H1 (cell line): ENCODE measurements around the gene MED10. TPM values are rescaled to one million over a fixed set of nuclear protein-coding genes. Genes with fewer than 3 reads are reported as not detected.

ENCODE experiments used
- CTCF ChIA-PET: fragments of 300-600 bp; sonication (Branson Sonifier 250); formaldehyde crosslinking; loops from one replicate; lab custom pipeline; 2021; ENCODE audit not compliant: partially characterized antibody; lab: Charles Lee
- POLR2A ChIA-PET: fragments of 300-600 bp; sonication (Branson Sonifier 250); formaldehyde crosslinking; loops from one replicate; lab custom pipeline; 2021; ENCODE audit warnings: inconsistent platforms; ENCODE audit not compliant: partially characterized antibody; lab: Charles Lee
- DNase-seq, 2 experiments: peaks; one replicate each; pipeline versions ENCODE4 v3.0.0 to v3.0.0-alpha.2; 2010 to 2022; ENCODE audit warnings: low spot score in 2 of 2, low read depth in 1 of 2, mixed read lengths in 1 of 2
- FAIRE-seq: peaks from 2 replicates; lab custom pipeline; 2011; peaks lifted over from hg19 to GRCh38; lab: Jason Lieb, UNC
- H2AFZ ChIP-seq: 2 replicates; pipeline ENCODE4 v1.8.1; 2012; ENCODE audit warnings: low read length, inconsistent platforms
- H2AK5ac ChIP-seq: 2 replicates; pipeline ENCODE4 v1.6.1; 2013; ENCODE audit warnings: low read depth, low read length
- H2BK120ac ChIP-seq: replicated peaks from 2 replicates; pipeline ENCODE3; 2013; ENCODE audit warnings: low read depth, low read length, inconsistent platforms
- H2BK12ac ChIP-seq: 2 replicates; pipeline ENCODE4 v1.6.1; 2013; ENCODE audit warnings: low read depth, low read length
- H2BK15ac ChIP-seq: 2 replicates; pipeline ENCODE4 v1.6.1; 2013; ENCODE audit warnings: low read length
- H2BK20ac ChIP-seq: 2 replicates; pipeline ENCODE4 v1.6.1; 2013; ENCODE audit warnings: low read length
- H2BK5ac ChIP-seq: 2 replicates; pipeline ENCODE4 v1.6.1; 2013; ENCODE audit warnings: low read depth, low read length
- H3K14ac ChIP-seq: 2 replicates; pipeline ENCODE4 v1.6.1; 2013; ENCODE audit warnings: inconsistent platforms; ENCODE audit not compliant: insufficient read length
- H3K18ac ChIP-seq: 2 replicates; pipeline ENCODE4 v1.6.1; 2013; ENCODE audit warnings: low read length; ENCODE audit errors: extremely low read depth
- H3K23ac ChIP-seq: 2 replicates; pipeline ENCODE4 v1.6.1; 2013; ENCODE audit warnings: inconsistent platforms; ENCODE audit not compliant: insufficient read length
- H3K23me2 ChIP-seq: 2 replicates; pipeline ENCODE4 v1.6.1; 2013; ENCODE audit warnings: low read depth, low read length
- H3K27ac ChIP-seq: 2 replicates; pipeline ENCODE4 v1.6.1; 2011; ENCODE audit warnings: low read depth, low read length, inconsistent platforms
- H3K27me3 ChIP-seq, 4 experiments: replicated peaks in 1 of 4; 1 replicate in 1 of 4; 2 replicates in 3 of 4; pipeline versions ENCODE4 v1.6.1 to v1.8.1; 2011 to 2013; ENCODE audit warnings: low read length in 3 of 4, mild to moderate bottlenecking in 3 of 4, inconsistent platforms in 2 of 4, mixed read lengths in 2 of 4, moderate library complexity in 1 of 4; ENCODE audit not compliant: control insufficient read depth in 3 of 4, insufficient read depth in 3 of 4; ENCODE audit errors: extremely low read depth in 1 of 4
- H3K36me3 ChIP-seq, 4 experiments: 2 replicates each; pipeline versions ENCODE4 v1.6.1 to v1.8.1; 2011 to 2013; ENCODE audit warnings: mild to moderate bottlenecking in 4 of 4, low read length in 3 of 4, moderate library complexity in 2 of 4, control low read depth in 1 of 4, inconsistent platforms in 1 of 4; ENCODE audit not compliant: insufficient read depth in 4 of 4, control insufficient read depth in 2 of 4
- H3K4ac ChIP-seq: replicated peaks from 2 replicates; pipeline ENCODE3; 2013; ENCODE audit warnings: low read length, low read depth, mixed read lengths, inconsistent platforms; ENCODE audit not compliant: insufficient read length
- H3K4me1 ChIP-seq, 4 experiments: replicated peaks in 1 of 4; 1 replicate in 1 of 4; 2 replicates in 3 of 4; pipeline versions ENCODE4 v1.6.1 to v1.8.1; 2011 to 2013; ENCODE audit warnings: low read length in 3 of 4, inconsistent platforms in 2 of 4, mixed read lengths in 1 of 4; ENCODE audit not compliant: insufficient read depth in 4 of 4, control insufficient read depth in 3 of 4
- H3K4me2 ChIP-seq, 2 experiments: 2 replicates each; pipeline versions ENCODE4 v1.6.1 to v1.8.1; 2011 to 2013; ENCODE audit warnings: low read depth in 2 of 2, low read length in 2 of 2, control low read depth in 1 of 2, inconsistent platforms in 1 of 2, mild to moderate bottlenecking in 1 of 2; ENCODE audit not compliant: insufficient read depth in 1 of 2
- H3K4me3 ChIP-seq, 4 experiments: fragments of 200-600, 300-600 bp in 1 of 4; sonication (generic), shearing (Covaris generic), sonication (Bioruptor Twin) in 1 of 4; 2 replicates each; pipeline versions ENCODE4 v1.5.1 to v1.8.1; 2011 to 2016; ENCODE audit warnings: low read length in 4 of 4, low read depth in 3 of 4, control low read depth in 2 of 4, inconsistent platforms in 2 of 4, mild to moderate bottlenecking in 2 of 4, mixed read lengths in 1 of 4, moderate library complexity in 1 of 4; ENCODE audit not compliant: insufficient read depth in 2 of 4; ENCODE audit errors: extremely low read depth in 1 of 4
- H3K56ac ChIP-seq: replicated peaks from 2 replicates; pipeline ENCODE3; 2013; ENCODE audit warnings: low read depth, mild to moderate bottlenecking, mixed read lengths, low read length, inconsistent platforms; ENCODE audit not compliant: insufficient read length
- H3K79me1 ChIP-seq: 2 replicates; pipeline ENCODE4 v1.6.1; 2013; ENCODE audit warnings: low read depth, low read length, control low read depth
- H3K79me2 ChIP-seq, 2 experiments: 2 replicates each; pipeline versions ENCODE4 v1.6.1 to v1.8.1; 2012 to 2013; ENCODE audit warnings: low read length in 2 of 2, mild to moderate bottlenecking in 2 of 2, inconsistent platforms in 1 of 2; ENCODE audit not compliant: insufficient read depth in 2 of 2, control insufficient read depth in 1 of 2
- H3K9ac ChIP-seq, 4 experiments: replicated peaks in 1 of 4; 1 replicate in 1 of 4; 2 replicates in 3 of 4; pipeline versions ENCODE4 v1.6.1 to v1.8.1; 2011 to 2013; ENCODE audit warnings: low read depth in 3 of 4, low read length in 3 of 4, control low read depth in 2 of 4, mild to moderate bottlenecking in 2 of 4, moderate library complexity in 2 of 4, inconsistent platforms in 1 of 4; ENCODE audit errors: extremely low read depth in 1 of 4
- H3K9me3 ChIP-seq, 2 experiments: 2 replicates each; pipeline versions ENCODE4 v1.6.1 to v1.8.1; 2012 to 2013; ENCODE audit warnings: mild to moderate bottlenecking in 2 of 2, moderate library complexity in 2 of 2, control low read depth in 1 of 2, inconsistent platforms in 1 of 2, low read depth in 1 of 2, low read length in 1 of 2, mixed read lengths in 1 of 2; ENCODE audit not compliant: insufficient read depth in 2 of 2
- H4K20me1 ChIP-seq, 2 experiments: replicated peaks in 1 of 2; 2 replicates each; pipeline versions ENCODE3 to v1.8.1; 2011 to 2013; ENCODE audit warnings: inconsistent platforms in 2 of 2, low read length in 2 of 2, mild to moderate bottlenecking in 1 of 2; ENCODE audit not compliant: insufficient read depth in 2 of 2, control insufficient read depth in 1 of 2
- H4K5ac ChIP-seq: 2 replicates; pipeline ENCODE4 v1.6.1; 2013; ENCODE audit warnings: low read length, low read depth, mixed read lengths, inconsistent platforms; ENCODE audit not compliant: insufficient read length
- H4K8ac ChIP-seq: 2 replicates; pipeline ENCODE4 v1.8.0; 2013; ENCODE audit warnings: mild to moderate bottlenecking, moderate library complexity, low read length, inconsistent platforms; ENCODE audit not compliant: insufficient read depth; ENCODE audit errors: extremely low read depth
- H4K91ac ChIP-seq: replicated peaks from 2 replicates; pipeline ENCODE3; 2013; ENCODE audit warnings: low read length, mixed read lengths, inconsistent platforms; ENCODE audit not compliant: insufficient read length
- CREB1 ChIP-seq: IDR thresholded peaks from 2 replicates; pipeline ENCODE4 v1.6.1; 2012; ENCODE audit warnings: inconsistent platforms
- HDAC2 ChIP-seq, 2 experiments: fragments of 300-600 bp in 1 of 2; sonication (generic) in 1 of 2; IDR thresholded peaks; 2 replicates each; pipeline ENCODE4 v1.6.1; 2011 to 2012; ENCODE audit warnings: low read depth in 2 of 2, low read length in 2 of 2, mild to moderate bottlenecking in 2 of 2, moderate library complexity in 2 of 2, borderline replicate concordance in 1 of 2, inconsistent platforms in 1 of 2
- KDM5A ChIP-seq: fragments of 200-600 bp; IDR thresholded peaks from 2 replicates; pipeline ENCODE4 v1.7.1; 2012; ENCODE audit warnings: mild to moderate bottlenecking, low read length, inconsistent platforms, mixed read lengths
- POU5F1 ChIP-seq: IDR thresholded peaks from 2 replicates; pipeline ENCODE4 v1.6.1; 2011; ENCODE audit warnings: low read depth, mild to moderate bottlenecking, low read length, moderate library complexity
- SP4 ChIP-seq: IDR thresholded peaks from 2 replicates; pipeline ENCODE4 v1.6.1; 2012; ENCODE audit warnings: low read length, inconsistent platforms
- WGBS, 2 experiments: shearing (Covaris generic) in 1 of 2; methylation state at CpG; one replicate each; pipeline versions ENCODE4 v1.1.6 to v1.1.7; 2013 to 2015; ENCODE audit warnings: low lambda C conversion rate in 2 of 2, mixed read lengths in 2 of 2, inconsistent platforms in 1 of 2, low coverage in 1 of 2, missing lambda C conversion rate in 1 of 2; ENCODE audit not compliant: insufficient replicate concordance in 2 of 2, insufficient coverage in 1 of 2, insufficient read length in 1 of 2; ENCODE audit errors: extremely low coverage in 1 of 2, missing lambda C conversion rate in 1 of 2; 5-methylcytosine and 5-hydroxymethylcytosine counted together
- long read RNA-seq, 2 experiments: library from RNA in 1 of 2; library from capped mRNA in 1 of 2; stranded (forward); transcript quantifications; one replicate each; pipeline ENCODE4 v2.0.0, GENCODE V29; 2021; ENCODE audit warnings: inconsistent platforms in 1 of 2
- polyA minus RNA-seq, 3 experiments: library from RNA; depleted of rRNA, polyadenylated mRNA; stranded (reverse); fragments of >200 nt; gene quantifications; 1 replicate in 2 of 3; 2 replicates in 1 of 3; pipeline ENCODE4 v1.2.3, GENCODE V29; 2011
- polyA plus RNA-seq, 7 experiments: library from polyadenylated mRNA; depleted of rRNA in 3 of 7; stranded (reverse) in 5 of 7; unstranded in 2 of 7; fragments of >200 nt in 5 of 7; fragments of 200-250 nt in 2 of 7; gene quantifications; 1 replicate in 5 of 7; 2 replicates in 1 of 7; 4 replicates in 1 of 7; pipeline versions ENCODE4 v1.2.1 to v1.2.3, GENCODE V29; 2011 to 2013; ENCODE audit warnings: missing spikeins in 2 of 7, mixed read lengths in 2 of 7
- total RNA-seq: library from RNA; stranded (reverse); fragmentation: NEBNext Ultra II Directional; extraction: Animal tissue kit (Norgen Biotek cat#: 25700); gene quantifications from 2 replicates; pipeline ENCODE4 v1.2.1, GENCODE V29; 2021

MED10 gene
- 20.1 and 22.0 TPM in 2 replicates for total RNA-seq
- polyA plus RNA-seq (2011; rRNA removed): 23.2 and 28.3 TPM in 2 replicates
- 31.6 TPM for polyA plus RNA-seq (2011; cell fraction: cytosol; rRNA removed)
- polyA plus RNA-seq (2011; cell fraction: nucleus; rRNA removed): 14.9 TPM
- 20.7 to 22.9 TPM (median 21.2 TPM) in 4 replicates for polyA plus RNA-seq (2012, experiment 1 of 2)
- 17.4 TPM for polyA plus RNA-seq (2012, experiment 2 of 2)
- 20.8 TPM for polyA plus RNA-seq (2013, experiment 1 of 2)
- 18.7 TPM for polyA plus RNA-seq (2013, experiment 2 of 2)
- polyA minus RNA-seq (2011; rRNA and poly(A)+ RNA removed): 2.9 and 3.3 TPM in 2 replicates
- 8.4 TPM for polyA minus RNA-seq (2011; cell fraction: cytosol; rRNA and poly(A)+ RNA removed)
- polyA minus RNA-seq (2011; cell fraction: nucleus; rRNA and poly(A)+ RNA removed): 14.7 TPM
- long read RNA-seq, experiment 1, transcript MED10-201 (4 exons, 1,141 nt): major isoform, 29 of 40 reads
- long read RNA-seq, experiment 1, partial matches to known transcripts: 3 of 40 reads
- long read RNA-seq, experiment 1, other reads (novel, unspliced or antisense): 8 of 40 reads
- long read RNA-seq, experiment 2, transcript MED10-201 (4 exons, 1,141 nt): major isoform, 70 of 73 reads
- long read RNA-seq, experiment 2, partial matches to known transcripts: 1 of 73 reads
- long read RNA-seq, experiment 2, other reads (novel, unspliced or antisense): 2 of 73 reads

GRCh38 chr5:6377905-6378765 lies at the start of gene MED10:
Gene MED10 (minus strand): TSS chr5:6378547. CDS start chr5:6378483, 64 bp downstream.
- peaks cover 3 to 27% of the 10 kb centered on the region in 2 experiments for H3K79me2 ChIP-seq
- peak within 1 kb of the TSS; percentile 72 for H4K5ac ChIP-seq
- H3K4me1 ChIP-seq: peaks cover 0 to 3% (median 2%) of the 10 kb centered on the region in 4 experiments; a peak in 4 of 7 replicates
- CTCF ChIA-PET: interaction anchor here (0.6 kb wide), 1 partner anchor 500 kb away, joined by 3 read pairs; no protein-coding TSS in a partner anchor
- H3K36me3 ChIP-seq: peaks cover 3 to 32% (median 26%) of the 10 kb centered on the region in 4 experiments; a peak in 7 of 8 replicates
- peak within 1 kb of the TSS; percentile 92 to 97 for H3K4me2 ChIP-seq
- H3K18ac ChIP-seq: peak within 1 kb of the TSS; percentile 71
- peak within 1 kb of the TSS; percentile 94 for H2AFZ ChIP-seq
- peaks cover 4% of the 10 kb centered on the region; the same call in 1 of the 2 replicates for H3K79me1 ChIP-seq
- H2BK12ac ChIP-seq: no peak within 1 kb of the TSS
- no peak within 1 kb of the TSS for H2BK120ac ChIP-seq
- no peak within 1 kb of the TSS for H2BK5ac ChIP-seq
- H3K9me3 ChIP-seq: no peaks in the 10 kb centered on the region
- peak within 1 kb of the TSS; percentile 86; the same call in 1 of the 2 replicates for H2BK20ac ChIP-seq
- FAIRE-seq (no peak), DNase-seq (peak; percentile 74 to 96)
- H3K27me3 ChIP-seq: no peaks in the 10 kb centered on the region
- H3K56ac ChIP-seq: no peak within 1 kb of the TSS
- WGBS, 2 experiments: 2% methylated on average over 52 of the region's 60 CpGs; no CpG with 5 or more reads in 1 of the 2 experiments
- H3K4ac ChIP-seq: no peak within 1 kb of the TSS
- no peak within 1 kb of the TSS for H3K14ac ChIP-seq
- no peak within 1 kb of the TSS for H2AK5ac ChIP-seq
- POLR2A ChIA-PET: interaction anchor here (0.9 to 1.2 kb wide), 3 partner anchors 16 to 47 kb away, joined by 3 to 4 read pairs (median 3); no protein-coding TSS in a partner anchor
- peak within 1 kb of the TSS; percentile 87 to 94 (median 90) for H3K4me3 ChIP-seq
- no peak within 1 kb of the TSS for H3K27ac ChIP-seq
- peak within 1 kb of the TSS; percentile 57 for H4K91ac ChIP-seq
- H2BK15ac ChIP-seq: 0 out of 2 replicates have a peak within 1 kb of the TSS, but pooled peaks have one; percentile 29
- H4K20me1 ChIP-seq: peaks cover 4 to 5% of the 10 kb centered on the region in 2 experiments
- H3K23ac ChIP-seq: no peak within 1 kb of the TSS
- peaks cover 3% of the 10 kb centered on the region; the same call in 1 of the 2 replicates for H3K23me2 ChIP-seq
- H4K8ac ChIP-seq: peak within 1 kb of the TSS; percentile 92
- H3K9ac ChIP-seq: peak within 1 kb of the TSS; percentile 58 to 75 (median 68)
- no peak for TF ChIP-seq POU5F1
- no peak for TF ChIP-seq CREB1
- no peak for TF ChIP-seq KDM5A
- TF ChIP-seq SP4: no peak
- TF ChIP-seq HDAC2 (IDR thresholded peaks at IDR 0.05; ENCODE audit: borderline replicate concordance in 1 of 2, low read depth in 2 of 2, low read length in 2 of 2): 0 out of 4 replicates have a peak, but pooled peaks of 1 of the 2 experiments have one; percentile 20
